ENCODE measurements around the gene HFM1. TPM values are rescaled to one million over a fixed set of nuclear protein-coding genes. Genes with fewer than 3 reads are reported as not detected.
"Not testable (repeated sequence)": the region's sequence is repeated elsewhere in the genome, so short reads cannot be mapped to it uniquely, and the experiment has no call there.

Gene HFM1
- polyA plus RNA-seq, 1 of the 3 experiments (the other 2 are of a cell fraction), result 0.10 TPM

GRCh38 chr1:91374086-91374485, 30.6 kb downstream of the HFM1 start:
- CTCF ChIA-PET, result interaction anchor here (0.7 kb wide), 1 partner anchor 27 kb away, joined by 3 read pairs; no protein-coding TSS in a partner anchor
- no peaks in the 10 kb centered on the region for H4K20me1 ChIP-seq (ENCODE audit: insufficient read depth)
- H3F3A ChIP-seq (replicated peaks; ENCODE audit: insufficient read depth), result no peaks in the 10 kb centered on the region
- no peak overlapping the region for H2AFZ ChIP-seq (ENCODE audit: low read depth)
- no peaks in the 10 kb centered on the region for H3K79me2 ChIP-seq (ENCODE audit: insufficient read depth)
- H3K4me3 ChIP-seq (ENCODE audit: low read depth in 2 of 2, low read length in 1 of 2), result no peak overlapping the region
- WGBS (ENCODE audit: low lambda C conversion rate), result 29% methylated on average over 1 of the region's 1 CpG
- no peak overlapping the region for H3K9ac ChIP-seq
- TF ChIP-seq SMC3 (IDR thresholded peaks at IDR 0.05; ENCODE audit: low read depth, low read length) (no peak), MAX (IDR thresholded peaks at IDR 0.05; ENCODE audit: low read depth) (no peak), FOSL2 (IDR thresholded peaks at IDR 0.05; ENCODE audit: borderline replicate concordance, low read depth) (no peak)
- no peaks in the 10 kb centered on the region; a peak in 1 of 4 replicates for H3K4me1 ChIP-seq (ENCODE audit: control insufficient read depth in 1 of 2, insufficient read depth in 2 of 2, low read depth in 1 of 2, low read length in 1 of 2)
- no peak overlapping the region for H3K4me2 ChIP-seq
- no peak overlapping the region for H3K27ac ChIP-seq (ENCODE audit: low read depth in 2 of 2, low read length in 1 of 2)
- no peaks in the 10 kb centered on the region for H3K27me3 ChIP-seq (ENCODE audit: insufficient read depth)
- H3K9me2 ChIP-seq, result no peaks in the 10 kb centered on the region
- DNase-seq, result no peak
- no peaks in the 10 kb centered on the region for H3K36me3 ChIP-seq (replicated peaks in 1 of 2; ENCODE audit: control insufficient read depth in 1 of 2, insufficient read depth in 2 of 2, low read length in 1 of 2)
- no peaks in the 10 kb centered on the region for H3K9me3 ChIP-seq
- POLR2A ChIA-PET, result no interaction called here

- DNase-seq; H3K4me2 ChIP-seq; H3K9me2 ChIP-seq; H3F3A ChIP-seq (replicated peaks; ENCODE audit: insufficient read depth); H3K27me3 ChIP-seq (ENCODE audit: insufficient read depth); H3K4me3 ChIP-seq (ENCODE audit: low read depth in 2 of 2, low read length in 1 of 2); CTCF ChIA-PET; H2AFZ ChIP-seq (ENCODE audit: low read depth); H3K79me2 ChIP-seq (ENCODE audit: insufficient read depth); H3K9ac ChIP-seq; H3K36me3 ChIP-seq (replicated peaks in 1 of 2; ENCODE audit: control insufficient read depth in 1 of 2, insufficient read depth in 2 of 2, low read length in 1 of 2); H4K20me1 ChIP-seq (ENCODE audit: insufficient read depth); H3K9me3 ChIP-seq; H3K4me1 ChIP-seq (ENCODE audit: control insufficient read depth in 1 of 2, insufficient read depth in 2 of 2, low read depth in 1 of 2, low read length in 1 of 2); POLR2A ChIA-PET; H3K27ac ChIP-seq (ENCODE audit: low read depth in 2 of 2, low read length in 1 of 2): not testable (repeated sequence)
- 24% methylated on average over 3 of the region's 3 CpGs for WGBS (ENCODE audit: low lambda C conversion rate)
Observed at GRCh38 chr1:91372230-91372629, 32.4 kb downstream of the HFM1 start.

DNA sequence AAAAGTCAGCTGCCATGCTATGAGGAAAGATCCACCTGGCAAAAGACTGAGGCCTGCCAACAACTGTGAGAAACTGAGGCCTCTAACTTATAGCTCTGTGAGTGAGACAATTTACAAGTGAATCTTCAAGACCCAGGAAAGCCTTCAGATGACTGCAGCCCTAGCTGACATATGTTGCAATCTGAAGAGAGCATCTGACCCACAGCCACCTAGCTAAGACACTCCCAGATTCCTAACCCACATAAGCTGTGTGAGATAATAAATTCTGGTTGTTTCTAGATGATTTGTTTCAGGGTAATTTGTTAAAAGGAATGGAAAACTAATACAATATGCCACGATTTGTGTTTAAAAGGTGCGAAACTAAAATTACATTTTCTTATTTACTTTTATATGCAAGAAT, 55.1 kb downstream of the HFM1 start:
- Histone ChIP-seq H3K9me3 (no peaks in the 10 kb centered on the region), H3K27me3 (ENCODE audit: insufficient read depth) (no peaks in the 10 kb centered on the region), H3K9me2 (no peaks in the 10 kb centered on the region), H3K27ac (ENCODE audit: low read depth in 2 of 2, low read length in 1 of 2) (no peak overlapping the region), H3K79me2 (ENCODE audit: insufficient read depth) (no peaks in the 10 kb centered on the region), H2AFZ (ENCODE audit: low read depth) (no peak overlapping the region), H3K9ac (no peak overlapping the region), H3K4me1 (ENCODE audit: control insufficient read depth in 1 of 2, insufficient read depth in 2 of 2, low read depth in 1 of 2, low read length in 1 of 2) (no peaks in the 10 kb centered on the region), H3K4me2 (no peak overlapping the region), H3F3A (replicated peaks; ENCODE audit: insufficient read depth) (no peaks in the 10 kb centered on the region), H3K4me3 (ENCODE audit: low read depth in 2 of 2, low read length in 1 of 2) (no peak overlapping the region), H4K20me1 (ENCODE audit: insufficient read depth) (no peaks in the 10 kb centered on the region), H3K36me3 (replicated peaks in 1 of 2; ENCODE audit: control insufficient read depth in 1 of 2, insufficient read depth in 2 of 2, low read length in 1 of 2) (no peaks in the 10 kb centered on the region)
- DNase-seq, result no peak
- TF ChIP-seq TEAD4 (IDR thresholded peaks at IDR 0.05; ENCODE audit: borderline replicate concordance, insufficient read depth), result no peak
- TF ChIP-seq FOSL2 (IDR thresholded peaks at IDR 0.05; ENCODE audit: borderline replicate concordance, low read depth), result no peak
- no peak for TF ChIP-seq ELF1 (IDR thresholded peaks at IDR 0.05)
- no peak for TF ChIP-seq YY1 (IDR thresholded peaks at IDR 0.05; ENCODE audit: low read depth)
- TF ChIP-seq EP300 (IDR thresholded peaks at IDR 0.05; ENCODE audit: borderline replicate concordance in 1 of 2, low read depth in 1 of 2, low read length in 1 of 2), result no peak
- no peak for TF ChIP-seq JUND (IDR thresholded peaks at IDR 0.05)
- no peak for TF ChIP-seq EZH2phosphoT487 (IDR thresholded peaks at IDR 0.05; ENCODE audit: borderline replicate concordance, low read depth)
- TF ChIP-seq, protein P1, sequence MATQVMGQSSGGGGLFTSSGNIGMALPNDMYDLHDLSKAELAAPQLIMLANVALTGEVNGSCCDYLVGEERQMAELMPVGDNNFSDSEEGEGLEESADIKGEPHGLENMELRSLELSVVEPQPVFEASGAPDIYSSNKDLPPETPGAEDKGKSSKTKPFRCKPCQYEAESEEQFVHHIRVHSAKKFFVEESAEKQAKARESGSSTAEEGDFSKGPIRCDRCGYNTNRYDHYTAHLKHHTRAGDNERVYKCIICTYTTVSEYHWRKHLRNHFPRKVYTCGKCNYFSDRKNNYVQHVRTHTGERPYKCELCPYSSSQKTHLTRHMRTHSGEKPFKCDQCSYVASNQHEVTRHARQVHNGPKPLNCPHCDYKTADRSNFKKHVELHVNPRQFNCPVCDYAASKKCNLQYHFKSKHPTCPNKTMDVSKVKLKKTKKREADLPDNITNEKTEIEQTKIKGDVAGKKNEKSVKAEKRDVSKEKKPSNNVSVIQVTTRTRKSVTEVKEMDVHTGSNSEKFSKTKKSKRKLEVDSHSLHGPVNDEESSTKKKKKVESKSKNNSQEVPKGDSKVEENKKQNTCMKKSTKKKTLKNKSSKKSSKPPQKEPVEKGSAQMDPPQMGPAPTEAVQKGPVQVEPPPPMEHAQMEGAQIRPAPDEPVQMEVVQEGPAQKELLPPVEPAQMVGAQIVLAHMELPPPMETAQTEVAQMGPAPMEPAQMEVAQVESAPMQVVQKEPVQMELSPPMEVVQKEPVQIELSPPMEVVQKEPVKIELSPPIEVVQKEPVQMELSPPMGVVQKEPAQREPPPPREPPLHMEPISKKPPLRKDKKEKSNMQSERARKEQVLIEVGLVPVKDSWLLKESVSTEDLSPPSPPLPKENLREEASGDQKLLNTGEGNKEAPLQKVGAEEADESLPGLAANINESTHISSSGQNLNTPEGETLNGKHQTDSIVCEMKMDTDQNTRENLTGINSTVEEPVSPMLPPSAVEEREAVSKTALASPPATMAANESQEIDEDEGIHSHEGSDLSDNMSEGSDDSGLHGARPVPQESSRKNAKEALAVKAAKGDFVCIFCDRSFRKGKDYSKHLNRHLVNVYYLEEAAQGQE (IDR thresholded peaks at IDR 0.05; ENCODE audit: low read depth, low read length), result no peak
- no peak for TF ChIP-seq RCOR1 (IDR thresholded peaks at IDR 0.05; ENCODE audit: low read length)
- no peak for TF ChIP-seq GATA2 (CRISPR knock-in tag; IDR thresholded peaks at IDR 0.05)
- no peak for TF ChIP-seq USF1 (IDR thresholded peaks at IDR 0.05; ENCODE audit: borderline replicate concordance, low read depth)
- TF ChIP-seq CTCF (IDR thresholded peaks at IDR 0.05), result no peak
- no peak for TF ChIP-seq GABPA (IDR thresholded peaks at IDR 0.05; ENCODE audit: low read depth)
- WGBS (ENCODE audit: low lambda C conversion rate), result 33% methylated on average over 2 of the region's 2 CpGs
- CTCF ChIA-PET, result interaction anchor here (1.5 kb wide), 1 partner anchor 184 kb away, joined by 4 read pairs; no protein-coding TSS in a partner anchor
- POLR2A ChIA-PET, result no interaction called here
